ENCODE results near the gene PPFIBP1. TPM values are rescaled to one million over a fixed set of nuclear protein-coding genes. Genes with fewer than 3 reads are reported as not detected.

Gene PPFIBP1
- total RNA-seq, 2 experiments from 2014 or later = 14.9 to 15.6 TPM

GRCh38 chr12:27513155-27513824 lies 10.7 kb upstream of the PPFIBP1 start:
- intact Hi-C loops (cut with DNase I, micrococcal nuclease) = no loop called here
- Mint-ChIP-seq H3K4me1 (no peaks in the 10 kb centered on the region), H3K27me3 (peaks cover 20% of the 10 kb centered on the region), H3K27ac (no peak overlapping the region), H3K36me3 (ENCODE audit: low read depth) (no peaks in the 10 kb centered on the region), H3K4me3 (no peak overlapping the region), H3K9me3 (ENCODE audit: low read depth) (no peaks in the 10 kb centered on the region)
- no peak for ATAC-seq
- no peak for DNase-seq
- ChIA-PET POLR2A (no interaction called here), CTCF (interaction anchor here (0.7 to 0.8 kb wide), 2 partner anchors 11 to 27 kb away, joined by 3 read pairs; partner anchors contain the start of gene PPFIBP1)

- POLR2A ChIA-PET = no interaction called here
- ATAC-seq (no peak), DNase-seq (no peak)
- no peak overlapping the region for H3K4me3 Mint-ChIP-seq
- no peaks in the 10 kb centered on the region for H3K4me1 Mint-ChIP-seq
- intact Hi-C loops (cut with DNase I, micrococcal nuclease) = no loop called here
- CTCF ChIA-PET = interaction anchor here (1.2 kb wide), 1 partner anchor 9 kb away, joined by 3 read pairs; the partner anchor contains the start of gene PPFIBP1
- no peak overlapping the region for H3K27ac Mint-ChIP-seq
- no peaks in the 10 kb centered on the region for H3K36me3 Mint-ChIP-seq (ENCODE audit: low read depth)
- no peaks in the 10 kb centered on the region for H3K9me3 Mint-ChIP-seq (ENCODE audit: low read depth)
- H3K27me3 Mint-ChIP-seq = peaks cover 25% of the 10 kb centered on the region
Observed at GRCh38 chr12:27515671-27516070, 8.3 kb upstream of the PPFIBP1 start.

GRCh38 chr12:27516625-27517024 lies 7.4 kb upstream of the PPFIBP1 start:
- no peak for ATAC-seq
- no peaks in the 10 kb centered on the region for H3K9me3 Mint-ChIP-seq (ENCODE audit: low read depth)
- POLR2A ChIA-PET = no interaction called here
- intact Hi-C loops (cut with DNase I, micrococcal nuclease) = no loop called here
- H3K27me3 Mint-ChIP-seq = peaks cover 25% of the 10 kb centered on the region
- H3K36me3 Mint-ChIP-seq (ENCODE audit: low read depth) = no peaks in the 10 kb centered on the region
- no peak overlapping the region for H3K27ac Mint-ChIP-seq
- H3K4me3 Mint-ChIP-seq = no peak overlapping the region
- CTCF ChIA-PET = no interaction called here
- no peak for DNase-seq
- H3K4me1 Mint-ChIP-seq = no peaks in the 10 kb centered on the region

- no peaks in the 10 kb centered on the region for H3K36me3 Mint-ChIP-seq (ENCODE audit: low read depth)
- H3K9me3 Mint-ChIP-seq (ENCODE audit: low read depth) = no peaks in the 10 kb centered on the region
- ATAC-seq (no peak), DNase-seq (no peak)
- intact Hi-C loops (cut with DNase I, micrococcal nuclease) = no loop called here
- H3K4me3 Mint-ChIP-seq = no peak overlapping the region
- peaks cover 27% of the 10 kb centered on the region for H3K27me3 Mint-ChIP-seq
- POLR2A ChIA-PET = no interaction called here
- no peak overlapping the region for H3K27ac Mint-ChIP-seq
- CTCF ChIA-PET = no interaction called here
- H3K4me1 Mint-ChIP-seq = peaks cover 2% of the 10 kb centered on the region
Observed at GRCh38 chr12:27517546-27517945, 6.5 kb upstream of the PPFIBP1 start.

- H3K9me3 Mint-ChIP-seq (ENCODE audit: low read depth) = no peaks in the 10 kb centered on the region
- H3K36me3 Mint-ChIP-seq (ENCODE audit: low read depth) = no peaks in the 10 kb centered on the region
- ATAC-seq = no peak
- no peak overlapping the region for H3K27ac Mint-ChIP-seq
- CTCF ChIA-PET = no interaction called here
- DNase-seq = no peak
- POLR2A ChIA-PET = no interaction called here
- H3K4me3 Mint-ChIP-seq = no peak overlapping the region
- peaks cover 27% of the 10 kb centered on the region for H3K27me3 Mint-ChIP-seq
- H3K4me1 Mint-ChIP-seq = peaks cover 3% of the 10 kb centered on the region
- intact Hi-C loops (cut with DNase I, micrococcal nuclease) = no loop called here
Observed at GRCh38 chr12:27517961-27518665, 5.9 kb upstream of the PPFIBP1 start.

- Mint-ChIP-seq H3K9me3 (ENCODE audit: low read depth) (no peaks in the 10 kb centered on the region), H3K27ac (no peak overlapping the region), H3K4me3 (no peak overlapping the region), H3K27me3 (peaks cover 28% of the 10 kb centered on the region), H3K4me1 (peaks cover 19% of the 10 kb centered on the region), H3K36me3 (ENCODE audit: low read depth) (no peaks in the 10 kb centered on the region)
- ChIA-PET POLR2A (no interaction called here), CTCF (no interaction called here)
- intact Hi-C loops (cut with DNase I, micrococcal nuclease) = loop anchor here (5.0 kb wide), 5 partner anchors 106 to 499 kb away; partner anchors contain the start of genes BMAL2 (in 1 of the 2), MED21 (in 1 of the 2) and MRPS35 (in 1 of the 2)
- ATAC-seq (no peak), DNase-seq (no peak)
Observed at GRCh38 chr12:27521066-27521465, 2.9 kb upstream of the PPFIBP1 start.

- ATAC-seq (no peak), DNase-seq (no peak)
- no peak overlapping the region for H3K27ac Mint-ChIP-seq
- H3K9me3 Mint-ChIP-seq (ENCODE audit: low read depth) = no peaks in the 10 kb centered on the region
- peaks cover 23% of the 10 kb centered on the region for H3K27me3 Mint-ChIP-seq
- H3K36me3 Mint-ChIP-seq (ENCODE audit: low read depth) = no peaks in the 10 kb centered on the region
- CTCF ChIA-PET = interaction anchor here (0.5 to 1.7 kb wide), 2 partner anchors 17 to 19 kb away, joined by 3 to 4 read pairs; no protein-coding TSS in a partner anchor
- H3K4me3 Mint-ChIP-seq = no peak overlapping the region
- intact Hi-C loops (cut with DNase I, micrococcal nuclease) = loop anchor here (2.0 to 5.0 kb wide), 6 partner anchors 61 to 500 kb away; partner anchors contain the start of genes BMAL2 (in 1 of the 2), MED21 (in 1 of the 2) and MRPS35 (in 1 of the 2)
- peaks cover 19% of the 10 kb centered on the region for H3K4me1 Mint-ChIP-seq
- POLR2A ChIA-PET = interaction anchor here (0.6 kb wide), 1 partner anchor 9 kb away, joined by 3 read pairs; no protein-coding TSS in a partner anchor
Observed at GRCh38 chr12:27521981-27522380, 2.0 kb upstream of the PPFIBP1 start.

GRCh38 chr12:27523305-27523641 lies 733 bp upstream of the PPFIBP1 start:
- Mint-ChIP-seq H3K27me3 (peaks cover 19% of the 10 kb centered on the region), H3K4me3 (peak overlapping the region; percentile 91), H3K27ac (peak overlapping the region; percentile 87), H3K36me3 (ENCODE audit: low read depth) (no peaks in the 10 kb centered on the region), H3K9me3 (ENCODE audit: low read depth) (no peaks in the 10 kb centered on the region), H3K4me1 (peaks cover 19% of the 10 kb centered on the region)
- ATAC-seq (peak; percentile 1), DNase-seq (no peak)
- intact Hi-C loops (cut with DNase I, micrococcal nuclease) = loop anchor here (2.0 to 5.0 kb wide), 6 partner anchors 62 to 501 kb away; partner anchors contain the start of genes BMAL2 (in 1 of the 2), MED21 (in 1 of the 2) and MRPS35 (in 1 of the 2)
- ChIA-PET POLR2A (interaction anchor here (0.6 to 1.2 kb wide), 4 partner anchors 52 to 690 kb away, joined by 3 to 4 read pairs (median 3); partner anchors contain the start of gene ITPR2), CTCF (interaction anchor here (0.6 to 2.1 kb wide), 17 partner anchors 9 to 586 kb away, joined by 3 to 8 read pairs (median 3); no protein-coding TSS in a partner anchor)

GRCh38 chr12:27524494-27524835 lies 459 bp downstream of the PPFIBP1 start:
- intact Hi-C loops (cut with DNase I, micrococcal nuclease) = loop anchor here (1.0 to 5.0 kb wide), 9 partner anchors 10 to 502 kb away; partner anchors contain the start of genes MRPS35 (in 2 of the 2), BMAL2 (in 1 of the 2) and MED21 (in 1 of the 2)
- Mint-ChIP-seq H3K36me3 (ENCODE audit: low read depth) (no peaks in the 10 kb centered on the region), H3K4me3 (peak overlapping the region; percentile 91), H3K27me3 (peaks cover 16% of the 10 kb centered on the region), H3K4me1 (peaks cover 19% of the 10 kb centered on the region), H3K27ac (peak overlapping the region; percentile 87), H3K9me3 (ENCODE audit: low read depth) (no peaks in the 10 kb centered on the region)
- DNase-seq (no peak), ATAC-seq (no peak)
- CTCF ChIA-PET = interaction anchor here (0.7 to 2.1 kb wide), 10 partner anchors 9 to 509 kb away, joined by 3 to 8 read pairs (median 3); no protein-coding TSS in a partner anchor
- POLR2A ChIA-PET = interaction anchor here (1.2 kb wide), 1 partner anchor 691 kb away, joined by 3 read pairs; the partner anchor contains the start of gene ITPR2

- DNase-seq (no peak), ATAC-seq (no peak)
- Mint-ChIP-seq H3K27ac (peak overlapping the region; percentile 49), H3K4me3 (peak overlapping the region; percentile 91), H3K9me3 (ENCODE audit: low read depth) (no peaks in the 10 kb centered on the region), H3K27me3 (peaks cover 11% of the 10 kb centered on the region), H3K36me3 (ENCODE audit: low read depth) (no peaks in the 10 kb centered on the region), H3K4me1 (peaks cover 21% of the 10 kb centered on the region)
- POLR2A ChIA-PET = no interaction called here
- intact Hi-C loops (cut with DNase I, micrococcal nuclease) = loop anchor here (1.0 to 5.0 kb wide), 9 partner anchors 9 to 503 kb away; partner anchors contain the start of genes MRPS35 (in 2 of the 2), BMAL2 (in 1 of the 2) and MED21 (in 1 of the 2)
- CTCF ChIA-PET = interaction anchor here (0.7 to 1.2 kb wide), 4 partner anchors 10 to 509 kb away, joined by 3 to 5 read pairs (median 3); no protein-coding TSS in a partner anchor
Observed at GRCh38 chr12:27524839-27525753, 1.1 kb downstream of the PPFIBP1 start.

- Mint-ChIP-seq H3K4me3 (no peak overlapping the region), H3K27ac (no peak overlapping the region), H3K9me3 (ENCODE audit: low read depth) (no peaks in the 10 kb centered on the region), H3K27me3 (peaks cover 5% of the 10 kb centered on the region), H3K36me3 (ENCODE audit: low read depth) (no peaks in the 10 kb centered on the region), H3K4me1 (peaks cover 29% of the 10 kb centered on the region)
- intact Hi-C loops (cut with DNase I, micrococcal nuclease) = no loop called here
- DNase-seq = no peak
- ChIA-PET CTCF (no interaction called here), POLR2A (no interaction called here)
- no peak for ATAC-seq
Observed at GRCh38 chr12:27527512-27527911, 3.5 kb downstream of the PPFIBP1 start.

Measured in activated CD4-positive, alpha-beta T cell treated with anti-CD3 and anti-CD28 coated beads for 36 hours (primary cell).